ENCODE measurements around the gene CCDC90B. TPM values are rescaled to one million over a fixed set of nuclear protein-coding genes. Genes with fewer than 3 reads are reported as not detected.

CCDC90B gene
- total and polyA plus RNA-seq, 9 donors = 23.0 to 68.0 (median 35.9) TPM

- intact Hi-C loops (cut with DNase I) = no loop called here
- 97 to 100% (median 97%) methylated on average over 1 of the region's 1 CpG for WGBS, 3 donors
- H3K4me1 ChIP-seq (ENCODE audit: insufficient read depth) = no peaks in the 10 kb centered on the region
These were observed 63.7 kb downstream of the CCDC90B start for GRCh38 chr11:83222499-83222898.

GRCh38 chr11:83221694-83222093 is 64.5 kb downstream of the CCDC90B start:
- no peak for DNase-seq
- Histone ChIP-seq H3K27me3 (no peaks in the 10 kb centered on the region), H3K4me3 (no peak overlapping the region), H3K27ac (no peak overlapping the region), H3K4me1 (ENCODE audit: insufficient read depth) (no peaks in the 10 kb centered on the region), H3K9me3 (no peaks in the 10 kb centered on the region), H3K36me3 (no peaks in the 10 kb centered on the region)
- TF ChIP-seq CTCF (IDR thresholded peaks at IDR 0.05) (no peak), POLR2A (IDR thresholded peaks at IDR 0.05) (no peak), EP300 (IDR thresholded peaks at IDR 0.05) (no peak)
- intact Hi-C loops (cut with DNase I) = no loop called here

More at GRCh38 chr11:83222499-83222898, 63.7 kb downstream of the CCDC90B start:
- H3K27ac ChIP-seq = no peak overlapping the region
- no peaks in the 10 kb centered on the region for H3K36me3 ChIP-seq
- DNase-seq = no peak
- H3K27me3 ChIP-seq = no peaks in the 10 kb centered on the region
- no peak overlapping the region for H3K4me3 ChIP-seq
- TF ChIP-seq EP300 (IDR thresholded peaks at IDR 0.05) = no peak
- TF ChIP-seq CTCF (IDR thresholded peaks at IDR 0.05) = no peak
- no peak for TF ChIP-seq POLR2A (IDR thresholded peaks at IDR 0.05)
- H3K9me3 ChIP-seq = no peaks in the 10 kb centered on the region

GRCh38 chr11:83220260-83220659 is 65.9 kb downstream of the CCDC90B start:
- Histone ChIP-seq H3K4me3 (no peak overlapping the region), H3K27me3 (no peaks in the 10 kb centered on the region), H3K36me3 (no peaks in the 10 kb centered on the region), H3K9me3 (no peaks in the 10 kb centered on the region), H3K27ac (no peak overlapping the region), H3K4me1 (ENCODE audit: insufficient read depth) (no peaks in the 10 kb centered on the region)
- intact Hi-C loops (cut with DNase I) = no loop called here
- no peak for DNase-seq
- no peak for TF ChIP-seq POLR2A (IDR thresholded peaks at IDR 0.05)
- no peak for TF ChIP-seq CTCF (IDR thresholded peaks at IDR 0.05)
- TF ChIP-seq EP300 (IDR thresholded peaks at IDR 0.05) = no peak
- 88 to 91% (median 90%) methylated on average over 10 of the region's 10 CpGs for WGBS, 3 donors

- Histone ChIP-seq H3K9me3 (no peaks in the 10 kb centered on the region), H3K4me3 (no peak overlapping the region), H3K4me1 (ENCODE audit: insufficient read depth) (no peaks in the 10 kb centered on the region), H3K27me3 (no peaks in the 10 kb centered on the region), H3K36me3 (no peaks in the 10 kb centered on the region), H3K27ac (no peak overlapping the region)
- WGBS, 3 donors = 68 to 77% (median 71%) methylated on average over 8 of the region's 8 CpGs
- DNase-seq = no peak
- no peak for TF ChIP-seq POLR2A (IDR thresholded peaks at IDR 0.05)
- no peak for TF ChIP-seq CTCF (IDR thresholded peaks at IDR 0.05)
- no peak for TF ChIP-seq EP300 (IDR thresholded peaks at IDR 0.05)
- intact Hi-C loops (cut with DNase I) = no loop called here
These were observed 67.1 kb downstream of the CCDC90B start for GRCh38 chr11:83219095-83219494.

Small RNAs within 50 kb of the gene (small RNA-seq; reads per million reads assigned to genes)
- gene AP000873.5 = not detected

Other genes starting within 250 kb of the CCDC90B start
- gene RAB30, start 214.5 kb downstream of the CCDC90B start, total RNA-seq = 10 to 100 TPM in 6 of 7 donors, 1 to 10 TPM in 1; 9.0 to 30.4 (median 22.7) TPM
- 10 to 100 TPM in 1 of 2 donors, 1 to 10 TPM in 1; 6.8 to 27.4 TPM for gene RAB30, start 214.5 kb downstream of the CCDC90B start, polyA plus RNA-seq
- 100 to 1,000 TPM in 1 of 7 donors, 10 to 100 TPM in 6; 54.0 to 107 (median 67.0) TPM for gene PCF11, start 129.2 kb downstream of the CCDC90B start, total RNA-seq
- 10 to 100 TPM; 38.0 to 38.1 TPM for gene PCF11, start 129.2 kb downstream of the CCDC90B start, polyA plus RNA-seq
- gene ANKRD42, start 92.7 kb downstream of the CCDC90B start, total RNA-seq = 10 to 100 TPM; 12.4 to 21.7 (median 14.0) TPM
- gene ANKRD42, start 92.7 kb downstream of the CCDC90B start, polyA plus RNA-seq = 10 to 100 TPM in 1 of 2 donors, 1 to 10 TPM in 1; 5.6 to 15.1 TPM